DMS53 (cell line): ENCODE results near the gene S100A13.
"Not testable (repeated sequence)": the region's sequence is repeated elsewhere in the genome, so short reads cannot be mapped to it uniquely, and the experiment has no call there.

Source experiments
- DNase-seq: peaks from one replicate; lab custom pipeline; 2025; lab: John Stamatoyannopoulos, UW

The S100A13 gene

GRCh38 chr1:153606194-153606593 lies 21.1 kb downstream of the S100A13 start:
- no peak for DNase-seq

GRCh38 chr1:153602749-153603148 lies 24.6 kb downstream of the S100A13 start:
- no peak for DNase-seq

- no peak for DNase-seq
Measured at GRCh38 chr1:153599847-153600246, 27.5 kb downstream of the S100A13 start.

- peak; percentile 38 for DNase-seq
Measured at GRCh38 chr1:153598309-153599172, 28.8 kb downstream of the S100A13 start.

GRCh38 chr1:153597206-153597605 lies 30.1 kb downstream of the S100A13 start:
- DNase-seq, result no peak

- DNase-seq, result no peak
Measured at GRCh38 chr1:153592748-153593147, 34.6 kb downstream of the S100A13 start.

GRCh38 chr1:153588482-153588881 lies 38.8 kb downstream of the S100A13 start:
- DNase-seq, result no peak

GRCh38 chr1:153588033-153588432 lies 39.3 kb downstream of the S100A13 start:
- DNase-seq, result not testable (repeated sequence)

- DNase-seq, result no peak
Measured at GRCh38 chr1:153587314-153587713, 40.0 kb downstream of the S100A13 start.

GRCh38 chr1:153586347-153586746 lies 41.0 kb downstream of the S100A13 start:
- no peak for DNase-seq

- DNase-seq, result no peak
Measured at GRCh38 chr1:153585006-153585405, 42.3 kb downstream of the S100A13 start.

GRCh38 chr1:153583976-153584375 lies 43.3 kb downstream of the S100A13 start:
- DNase-seq, result no peak

- not testable (repeated sequence) for DNase-seq
Measured at GRCh38 chr1:153583514-153583913, 43.8 kb downstream of the S100A13 start.

- DNase-seq, result not testable (repeated sequence)
Measured at GRCh38 chr1:153582836-153583235, 44.5 kb downstream of the S100A13 start.

GRCh38 chr1:153578936-153579335 lies 48.4 kb downstream of the S100A13 start:
- no peak for DNase-seq

GRCh38 chr1:153578490-153578889 lies 48.8 kb downstream of the S100A13 start:
- no peak for DNase-seq

GRCh38 chr1:153577624-153578051 lies 49.7 kb downstream of the S100A13 start:
- DNase-seq, result no peak

- DNase-seq, result no peak
Measured at GRCh38 chr1:153577138-153577537, 50.2 kb downstream of the S100A13 start.

GRCh38 chr1:153575497-153575896 lies 51.8 kb downstream of the S100A13 start:
- not testable (repeated sequence) for DNase-seq

- DNase-seq, result not testable (repeated sequence)
Measured at GRCh38 chr1:153575081-153575491, 52.2 kb downstream of the S100A13 start.

- no peak for DNase-seq
Measured at GRCh38 chr1:153573351-153573750, 54.0 kb downstream of the S100A13 start.

- peak; percentile 92 for DNase-seq
Measured at GRCh38 chr1:153572569-153573015, 54.7 kb downstream of the S100A13 start.

GRCh38 chr1:153571706-153572105 lies 55.6 kb downstream of the S100A13 start:
- no peak for DNase-seq

GRCh38 chr1:153570874-153571273 lies 56.4 kb downstream of the S100A13 start:
- peak; percentile 68 for DNase-seq
